SK-N-SH (cell line): ENCODE results near the gene CSTF3. TPM values are rescaled to one million over a fixed set of nuclear protein-coding genes. Genes with fewer than 3 reads are reported as not detected.

Experiments used
- CTCF ChIA-PET: fragments of 300-600, 350-600 bp; formaldehyde crosslinking; extraction: SDS; loops from one replicate; lab custom pipeline; 2021; lab: Yijun Ruan, JAX
- POLR2A ChIA-PET: fragments of 350-600 bp; sonication (Branson Sonifier 250); formaldehyde crosslinking; extraction: SDS; loops from one replicate; lab custom pipeline; 2020; ENCODE audit warnings: antibody characterized with exemption, inconsistent platforms; lab: Yijun Ruan, JAX
- DNase-seq: peaks from one replicate; pipeline ENCODE4 v3.0.0; 2012
- H2AFZ ChIP-seq: fragments of 200-600 bp; sonication (generic); 2 replicates; pipeline ENCODE4 v1.8.1; 2016; ENCODE audit warnings: antibody characterized with exemption, mild to moderate bottlenecking, low read depth
- H3F3A ChIP-seq: fragments of 200-600 bp; sonication (generic); replicated peaks from 2 replicates; pipeline ENCODE3; 2016; ENCODE audit warnings: antibody characterized with exemption, mild to moderate bottlenecking; ENCODE audit not compliant: insufficient read depth
- H3K27ac ChIP-seq, 2 experiments: fragments of 200-500 bp in 1 of 2; fragments of 200-600 bp in 1 of 2; sonication (Bioruptor generic) in 1 of 2; sonication (generic), shearing (Covaris generic) in 1 of 2; 2 replicates each; pipeline versions ENCODE4 v1.5.1 to v1.6.1; 2014 to 2016; ENCODE audit warnings: low read depth in 2 of 2, inconsistent platforms in 1 of 2, low read length in 1 of 2, mild to moderate bottlenecking in 1 of 2, mixed read lengths in 1 of 2
- H3K27me3 ChIP-seq: fragments of 200-600 bp; sonication (generic), shearing (Covaris generic); 2 replicates; pipeline ENCODE4 v1.6.1; 2016; ENCODE audit warnings: mixed run types; ENCODE audit not compliant: insufficient read depth
- H3K36me3 ChIP-seq, 2 experiments: fragments of 200-500 bp in 1 of 2; fragments of 200-600 bp in 1 of 2; sonication (Bioruptor generic) in 1 of 2; sonication (generic) in 1 of 2; replicated peaks in 1 of 2; 2 replicates each; pipeline versions ENCODE3 to v1.5.1; 2014 to 2016; ENCODE audit warnings: low read length in 1 of 2, mild to moderate bottlenecking in 1 of 2; ENCODE audit not compliant: insufficient read depth in 2 of 2, control insufficient read depth in 1 of 2
- H3K4me1 ChIP-seq, 2 experiments: fragments of 200-500 bp in 1 of 2; fragments of 200-600 bp in 1 of 2; sonication (Bioruptor generic) in 1 of 2; sonication (generic), shearing (Covaris generic) in 1 of 2; 2 replicates each; pipeline versions ENCODE4 v1.5.1 to v1.6.1; 2014 to 2016; ENCODE audit warnings: low read depth in 1 of 2, low read length in 1 of 2, mixed run types in 1 of 2; ENCODE audit not compliant: insufficient read depth in 2 of 2, control insufficient read depth in 1 of 2
- H3K4me2 ChIP-seq: fragments of 200-600 bp; sonication (generic), shearing (Covaris generic); 2 replicates; pipeline ENCODE4 v1.6.1; 2017; ENCODE audit warnings: mixed run types
- H3K4me3 ChIP-seq, 2 experiments: fragments of 200-500 bp in 1 of 2; fragments of 200-600 bp in 1 of 2; sonication (Bioruptor generic) in 1 of 2; sonication (generic), shearing (Covaris generic) in 1 of 2; 2 replicates each; pipeline versions ENCODE4 v1.5.1 to v1.8.1; 2014 to 2016; ENCODE audit warnings: low read depth in 2 of 2, inconsistent platforms in 1 of 2, low read length in 1 of 2, mild to moderate bottlenecking in 1 of 2, mixed read lengths in 1 of 2, moderate library complexity in 1 of 2
- H3K79me2 ChIP-seq: fragments of 200-600 bp; sonication (generic); 2 replicates; pipeline ENCODE4 v1.8.1; 2017; ENCODE audit warnings: mild to moderate bottlenecking; ENCODE audit not compliant: insufficient read depth
- H3K9ac ChIP-seq: fragments of 200-600 bp; sonication (generic); 2 replicates; pipeline ENCODE4 v1.6.1; 2017; ENCODE audit warnings: mixed run types
- H3K9me2 ChIP-seq: fragments of 200-600 bp; sonication (generic); 2 replicates; pipeline ENCODE4 v1.6.1; 2017; ENCODE audit warnings: mixed run types
- H3K9me3 ChIP-seq: fragments of 200-600 bp; sonication (generic); 2 replicates; pipeline ENCODE4 v1.6.1; 2017; ENCODE audit warnings: mixed run types, mild to moderate bottlenecking, moderate library complexity
- H4K20me1 ChIP-seq: fragments of 200-600 bp; sonication (generic); 2 replicates; pipeline ENCODE4 v1.6.1; 2017; ENCODE audit warnings: mild to moderate bottlenecking, mixed run types; ENCODE audit not compliant: insufficient read depth
- CHD2 ChIP-seq: fragments of 150-350 bp; IDR thresholded peaks from 2 replicates; pipeline ENCODE4 v1.6.1; 2018; ENCODE audit warnings: low read length; ENCODE audit not compliant: partially characterized antibody
- ELF1 ChIP-seq: IDR thresholded peaks from 2 replicates; pipeline ENCODE4 v1.4.0; 2012
- EP300 ChIP-seq, 2 experiments: IDR thresholded peaks; 2 replicates each; pipeline versions ENCODE4 v1.4.0 to v1.6.1; 2012; ENCODE audit warnings: borderline replicate concordance in 1 of 2, low read depth in 1 of 2, low read length in 1 of 2
- FOSL2 ChIP-seq: IDR thresholded peaks from 2 replicates; pipeline ENCODE4 v1.4.0; 2012; ENCODE audit warnings: low read depth, mild to moderate bottlenecking, moderate library complexity, borderline replicate concordance
- MAX ChIP-seq: IDR thresholded peaks from 2 replicates; pipeline ENCODE4 v1.4.0; 2012; ENCODE audit warnings: low read depth
- MEF2A ChIP-seq: IDR thresholded peaks from 2 replicates; pipeline ENCODE4 v1.4.0; 2012; ENCODE audit warnings: low read depth, borderline replicate concordance
- MXI1 ChIP-seq: IDR thresholded peaks from 2 replicates; pipeline ENCODE4 v1.6.1; 2012; ENCODE audit warnings: mild to moderate bottlenecking, low read depth, low read length, improper control_type of control experiment
- NFIC ChIP-seq: IDR thresholded peaks from 2 replicates; pipeline ENCODE4 v1.4.0; 2012; ENCODE audit warnings: borderline replicate concordance
- NRF1 ChIP-seq: IDR thresholded peaks from 2 replicates; pipeline ENCODE4 v1.6.1; 2012; ENCODE audit warnings: low read depth, mild to moderate bottlenecking, low read length
- POLR2AphosphoS5 ChIP-seq: IDR thresholded peaks from 2 replicates; pipeline ENCODE4 v1.6.1; 2012; ENCODE audit warnings: low read depth, low read length
- RAD21 ChIP-seq: IDR thresholded peaks from 2 replicates; pipeline ENCODE4 v1.6.1; 2012; ENCODE audit warnings: mild to moderate bottlenecking, low read length
- REST ChIP-seq: IDR thresholded peaks from 2 replicates; pipeline ENCODE4 v1.6.1; 2012; ENCODE audit warnings: mild to moderate bottlenecking, low read depth, low read length, moderate library complexity
- RFX5 ChIP-seq: IDR thresholded peaks from 2 replicates; pipeline ENCODE4 v1.6.1; 2012; ENCODE audit warnings: mild to moderate bottlenecking, improper control_type of control experiment, low read length
- SMC3 ChIP-seq: IDR thresholded peaks from 2 replicates; pipeline ENCODE4 v1.6.1; 2012; ENCODE audit warnings: low read depth, low read length, improper control_type of control experiment
- TAF1 ChIP-seq: IDR thresholded peaks from 2 replicates; pipeline ENCODE4 v1.6.1; 2012; ENCODE audit warnings: low read depth, mild to moderate bottlenecking, low read length, moderate library complexity, borderline replicate concordance
- TCF12 ChIP-seq: IDR thresholded peaks from 2 replicates; pipeline ENCODE4 v1.4.0; 2012
- TEAD4 ChIP-seq: IDR thresholded peaks from 2 replicates; pipeline ENCODE4 v1.4.0; 2012; ENCODE audit warnings: mild to moderate bottlenecking, borderline replicate concordance; ENCODE audit not compliant: insufficient read depth
- USF1 ChIP-seq: IDR thresholded peaks from 2 replicates; pipeline ENCODE4 v1.4.0; 2012; ENCODE audit warnings: low read depth, borderline replicate concordance
- YY1 ChIP-seq: IDR thresholded peaks from 2 replicates; pipeline ENCODE4 v1.4.0; 2012; ENCODE audit warnings: low read depth, mild to moderate bottlenecking
- ZBTB33 ChIP-seq: IDR thresholded peaks from 2 replicates; pipeline ENCODE4 v1.4.0; 2012; ENCODE audit warnings: low read depth, borderline replicate concordance
- WGBS: methylation state at CpG from one replicate; pipeline ENCODE4 v1.1.6; 2017; ENCODE audit warnings: low lambda C conversion rate; 5-methylcytosine and 5-hydroxymethylcytosine counted together
- polyA plus RNA-seq, 3 experiments: library from polyadenylated mRNA; depleted of rRNA; stranded (reverse); fragments of >200 nt; gene quantifications; 2 replicates each; pipeline ENCODE4 v1.2.3, GENCODE V29; 2012
- TF ChIP-seq, protein P1 (sequence below): fragments of 150-350 bp; IDR thresholded peaks from 2 replicates; pipeline ENCODE4 v1.6.1; 2017; ENCODE audit warnings: antibody characterized with exemption, low read length, low read depth, borderline replicate concordance

The CSTF3 gene
- polyA plus RNA-seq, 1 of the 3 experiments (the other 2 are of a cell fraction) = 26.3 TPM

- Histone ChIP-seq H3K36me3 (no peaks in the 10 kb centered on the region), H3K27ac (no peak overlapping the region), H4K20me1 (no peaks in the 10 kb centered on the region), H3K4me3 (no peak overlapping the region), H3K9me2 (no peaks in the 10 kb centered on the region), H3K4me2 (no peak overlapping the region), H3K9me3 (no peaks in the 10 kb centered on the region), H3K4me1 (no peaks in the 10 kb centered on the region), H3K9ac (no peak overlapping the region), H2AFZ (no peak overlapping the region), H3K79me2 (no peaks in the 10 kb centered on the region), H3F3A (no peaks in the 10 kb centered on the region), H3K27me3 (no peaks in the 10 kb centered on the region)
- CTCF ChIA-PET = interaction anchor here (0.9 kb wide), 1 partner anchor 138 kb away, joined by 3 read pairs; no protein-coding TSS in a partner anchor
- no peak for DNase-seq
- POLR2A ChIA-PET = no interaction called here
- TF ChIP-seq FOSL2 = no peak
- TF ChIP-seq RFX5 = no peak
Measured at GRCh38 chr11:33191467-33191866, 30.2 kb upstream of the CSTF3 start.

GRCh38 chr11:33187998-33188722 is 26.9 kb upstream of the CSTF3 start:
- no peaks in the 10 kb centered on the region for H3K4me1 ChIP-seq
- WGBS = 86% methylated on average over 8 of the region's 8 CpGs
- CTCF ChIA-PET = interaction anchor here (0.9 to 1.6 kb wide), 3 partner anchors 11 to 141 kb away, joined by 4 to 5 read pairs (median 4); no protein-coding TSS in a partner anchor
- no peak overlapping the region for H2AFZ ChIP-seq
- H3K4me2 ChIP-seq = no peak overlapping the region
- no peaks in the 10 kb centered on the region for H3F3A ChIP-seq
- no peaks in the 10 kb centered on the region for H3K27me3 ChIP-seq
- H3K9me2 ChIP-seq = no peaks in the 10 kb centered on the region
- H3K9ac ChIP-seq = no peak overlapping the region
- no peaks in the 10 kb centered on the region for H3K79me2 ChIP-seq
- TF ChIP-seq REST (no peak), NRF1 (no peak), ELF1 (no peak), SMC3 (no peak), YY1 (no peak), RAD21 (no peak), TCF12 (no peak), TEAD4 (no peak), NFIC (no peak), POLR2AphosphoS5 (no peak), TAF1 (no peak), USF1 (no peak), MAX (no peak), ZBTB33 (no peak), MEF2A (no peak), MXI1 (no peak), CHD2 (no peak), EP300 (IDR thresholded peaks at IDR 0.05; ENCODE audit: borderline replicate concordance in 1 of 2, low read depth in 1 of 2, low read length in 1 of 2) (no peak)
- TF ChIP-seq, protein P1, sequence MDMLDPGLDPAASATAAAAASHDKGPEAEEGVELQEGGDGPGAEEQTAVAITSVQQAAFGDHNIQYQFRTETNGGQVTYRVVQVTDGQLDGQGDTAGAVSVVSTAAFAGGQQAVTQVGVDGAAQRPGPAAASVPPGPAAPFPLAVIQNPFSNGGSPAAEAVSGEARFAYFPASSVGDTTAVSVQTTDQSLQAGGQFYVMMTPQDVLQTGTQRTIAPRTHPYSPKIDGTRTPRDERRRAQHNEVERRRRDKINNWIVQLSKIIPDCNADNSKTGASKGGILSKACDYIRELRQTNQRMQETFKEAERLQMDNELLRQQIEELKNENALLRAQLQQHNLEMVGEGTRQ = no peak
- H3K27ac ChIP-seq = no peak overlapping the region
- POLR2A ChIA-PET = no interaction called here
- no peaks in the 10 kb centered on the region for H4K20me1 ChIP-seq
- H3K36me3 ChIP-seq = no peaks in the 10 kb centered on the region
- no peaks in the 10 kb centered on the region for H3K9me3 ChIP-seq
- H3K4me3 ChIP-seq = no peak overlapping the region
- no peak for DNase-seq
